OCI-LY1 (cell line): ENCODE data around the gene PARD3B.

ENCODE experiments used
- H2AFZ ChIP-seq: fragments of 200-600 bp; sonication (generic), shearing (Covaris generic); 2 replicates; pipeline ENCODE4 v1.6.0; 2014; ENCODE audit warnings: antibody characterized with exemption, mild to moderate bottlenecking, low read length
- H3F3A ChIP-seq: fragments of 200-600 bp; sonication (generic), shearing (Covaris generic); 2 replicates; pipeline ENCODE4 v1.6.0; 2014; ENCODE audit warnings: mild to moderate bottlenecking, antibody characterized with exemption, low read length, moderate library complexity; ENCODE audit not compliant: insufficient read depth
- H3K27ac ChIP-seq: fragments of 200-600 bp; sonication (generic); 2 replicates; pipeline ENCODE4 v1.5.1; 2014; ENCODE audit warnings: low read length, mixed run types, mild to moderate bottlenecking, low read depth; ENCODE audit not compliant: poor library complexity, severe bottlenecking
- H3K27me3 ChIP-seq: fragments of 200-600 bp; sonication (generic); 2 replicates; pipeline ENCODE4 v1.6.0; 2014; ENCODE audit warnings: antibody characterized with exemption, mild to moderate bottlenecking, low read length, moderate library complexity; ENCODE audit not compliant: insufficient read depth
- H3K36me3 ChIP-seq: fragments of 200-600 bp; sonication (generic); 2 replicates; pipeline ENCODE4 v1.6.1; 2014; ENCODE audit warnings: mild to moderate bottlenecking, antibody characterized with exemption, low read length, moderate library complexity, mixed read lengths; ENCODE audit not compliant: insufficient read depth
- H3K4me1 ChIP-seq: fragments of 200-600 bp; sonication (generic); 2 replicates; pipeline ENCODE4 v1.5.1; 2014; ENCODE audit warnings: mild to moderate bottlenecking, low read length, moderate library complexity; ENCODE audit not compliant: insufficient read depth, severe bottlenecking
- H3K4me2 ChIP-seq: fragments of 200-600 bp; sonication (generic), shearing (Covaris generic); 2 replicates; pipeline ENCODE4 v1.6.1; 2014; ENCODE audit warnings: low read length
- H3K4me3 ChIP-seq: fragments of 200-600 bp; sonication (generic); 2 replicates; pipeline ENCODE4 v1.5.1; 2014; ENCODE audit warnings: low read length, low read depth, mild to moderate bottlenecking, mixed read lengths; ENCODE audit not compliant: poor library complexity, severe bottlenecking
- H3K79me2 ChIP-seq: fragments of 200-600 bp; shearing (Covaris generic); 2 replicates; pipeline ENCODE4 v1.6.1; 2016; ENCODE audit warnings: mixed run types, low read length, mixed read lengths; ENCODE audit not compliant: insufficient read depth
- H3K9ac ChIP-seq: fragments of 200-600 bp; sonication (generic), shearing (Covaris generic); 2 replicates; pipeline ENCODE4 v1.6.1; 2014; ENCODE audit warnings: mild to moderate bottlenecking, low read length, mixed read lengths
- H3K9me2 ChIP-seq: fragments of 200-600 bp; sonication (generic), shearing (Covaris generic); 2 replicates; pipeline ENCODE4 v1.6.1; 2014; ENCODE audit warnings: low read depth, mild to moderate bottlenecking, low read length, mixed read lengths
- H3K9me3 ChIP-seq: fragments of 200-600 bp; shearing (Covaris generic); 2 replicates; pipeline ENCODE4 v1.6.1; 2014; ENCODE audit warnings: low read length, mixed read lengths
- H4K20me1 ChIP-seq: fragments of 200-600 bp; sonication (generic), shearing (Covaris generic); 2 replicates; pipeline ENCODE4 v1.6.0; 2016; ENCODE audit warnings: mild to moderate bottlenecking, low read length; ENCODE audit not compliant: insufficient read depth
- EZH2 ChIP-seq: fragments of 200-600 bp; sonication (generic), shearing (Covaris generic); IDR thresholded peaks from 2 replicates; pipeline ENCODE4 v1.8.0; 2017; ENCODE audit warnings: borderline replicate concordance, mixed run types, mild to moderate bottlenecking, antibody characterized with exemption, low read length, moderate library complexity, mixed read lengths
- TF ChIP-seq, protein P1 (sequence below): fragments of 200-600 bp; sonication (generic), shearing (Covaris generic); IDR thresholded peaks from 2 replicates; pipeline ENCODE4 v1.5.1; 2017; ENCODE audit warnings: mild to moderate bottlenecking, antibody characterized with exemption, low read length, moderate library complexity, mixed read lengths

Gene PARD3B

DNA sequence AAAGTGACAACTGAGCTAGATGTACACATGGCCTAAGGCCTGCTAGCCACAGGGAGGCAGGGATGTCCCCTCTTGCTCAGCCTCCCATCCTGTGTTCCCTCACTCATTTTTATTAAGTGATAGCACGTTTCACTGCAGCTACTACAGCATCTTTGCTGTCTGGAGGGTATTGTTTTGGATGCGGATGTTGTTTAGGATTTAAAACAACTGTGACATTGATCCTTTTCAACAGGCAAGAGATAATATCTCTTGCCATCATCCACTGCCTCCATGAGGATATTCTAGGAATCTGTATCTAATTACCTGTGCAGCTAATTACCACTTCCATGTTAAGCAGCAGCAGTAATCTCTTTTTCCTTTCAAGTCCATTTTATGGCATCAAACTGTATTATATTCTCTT lies 345.4 kb downstream of the PARD3B start:
- no peaks in the 10 kb centered on the region for H3K27me3 ChIP-seq
- H3K4me3 ChIP-seq, result no peak overlapping the region
- no peak overlapping the region for H2AFZ ChIP-seq
- no peaks in the 10 kb centered on the region for H3K9me3 ChIP-seq
- H3K9me2 ChIP-seq, result no peaks in the 10 kb centered on the region
- H3K27ac ChIP-seq, result no peak overlapping the region
- no peaks in the 10 kb centered on the region for H3K36me3 ChIP-seq
- H3K79me2 ChIP-seq, result no peaks in the 10 kb centered on the region
- no peaks in the 10 kb centered on the region for H3K4me1 ChIP-seq
- H3K9ac ChIP-seq, result no peak overlapping the region
- TF ChIP-seq, protein P1, sequence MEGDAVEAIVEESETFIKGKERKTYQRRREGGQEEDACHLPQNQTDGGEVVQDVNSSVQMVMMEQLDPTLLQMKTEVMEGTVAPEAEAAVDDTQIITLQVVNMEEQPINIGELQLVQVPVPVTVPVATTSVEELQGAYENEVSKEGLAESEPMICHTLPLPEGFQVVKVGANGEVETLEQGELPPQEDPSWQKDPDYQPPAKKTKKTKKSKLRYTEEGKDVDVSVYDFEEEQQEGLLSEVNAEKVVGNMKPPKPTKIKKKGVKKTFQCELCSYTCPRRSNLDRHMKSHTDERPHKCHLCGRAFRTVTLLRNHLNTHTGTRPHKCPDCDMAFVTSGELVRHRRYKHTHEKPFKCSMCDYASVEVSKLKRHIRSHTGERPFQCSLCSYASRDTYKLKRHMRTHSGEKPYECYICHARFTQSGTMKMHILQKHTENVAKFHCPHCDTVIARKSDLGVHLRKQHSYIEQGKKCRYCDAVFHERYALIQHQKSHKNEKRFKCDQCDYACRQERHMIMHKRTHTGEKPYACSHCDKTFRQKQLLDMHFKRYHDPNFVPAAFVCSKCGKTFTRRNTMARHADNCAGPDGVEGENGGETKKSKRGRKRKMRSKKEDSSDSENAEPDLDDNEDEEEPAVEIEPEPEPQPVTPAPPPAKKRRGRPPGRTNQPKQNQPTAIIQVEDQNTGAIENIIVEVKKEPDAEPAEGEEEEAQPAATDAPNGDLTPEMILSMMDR, result no peak
- no peak for TF ChIP-seq EZH2
- H3K4me2 ChIP-seq, result no peak overlapping the region
- no peaks in the 10 kb centered on the region for H3F3A ChIP-seq
- H4K20me1 ChIP-seq, result no peaks in the 10 kb centered on the region

DNA sequence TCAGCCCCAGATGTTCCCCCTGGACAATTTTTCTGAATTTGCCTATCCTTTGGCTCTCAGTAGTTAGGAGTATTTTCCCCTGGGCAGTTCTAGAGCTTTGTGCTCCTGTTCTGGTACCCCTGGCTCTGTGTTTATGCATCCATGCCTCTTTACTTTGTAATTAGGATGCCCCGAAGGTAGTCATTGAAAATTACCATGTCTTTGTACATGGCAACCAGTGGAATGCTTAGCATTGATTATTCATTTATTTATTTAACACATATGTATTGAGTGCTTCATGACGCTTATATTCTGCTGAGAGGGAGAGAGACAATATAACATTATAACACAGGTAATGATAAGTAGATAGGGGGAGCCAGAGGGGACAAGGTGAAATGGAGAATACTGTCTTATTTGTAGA lies 346.5 kb downstream of the PARD3B start:
- H3K4me2 ChIP-seq, result no peak overlapping the region
- H3K36me3 ChIP-seq, result no peaks in the 10 kb centered on the region
- TF ChIP-seq EZH2, result no peak
- TF ChIP-seq, protein P1, result 0 out of 2 replicates have a peak, but pooled peaks have one; percentile 4
- no peak overlapping the region for H2AFZ ChIP-seq
- no peak overlapping the region for H3K9ac ChIP-seq
- H3K4me1 ChIP-seq, result no peaks in the 10 kb centered on the region
- no peaks in the 10 kb centered on the region for H3K79me2 ChIP-seq
- no peaks in the 10 kb centered on the region for H3K27me3 ChIP-seq
- no peaks in the 10 kb centered on the region for H3K9me2 ChIP-seq
- H3K9me3 ChIP-seq, result no peaks in the 10 kb centered on the region
- H3K4me3 ChIP-seq, result no peak overlapping the region
- H4K20me1 ChIP-seq, result no peaks in the 10 kb centered on the region
- no peaks in the 10 kb centered on the region for H3F3A ChIP-seq
- no peak overlapping the region for H3K27ac ChIP-seq

DNA sequence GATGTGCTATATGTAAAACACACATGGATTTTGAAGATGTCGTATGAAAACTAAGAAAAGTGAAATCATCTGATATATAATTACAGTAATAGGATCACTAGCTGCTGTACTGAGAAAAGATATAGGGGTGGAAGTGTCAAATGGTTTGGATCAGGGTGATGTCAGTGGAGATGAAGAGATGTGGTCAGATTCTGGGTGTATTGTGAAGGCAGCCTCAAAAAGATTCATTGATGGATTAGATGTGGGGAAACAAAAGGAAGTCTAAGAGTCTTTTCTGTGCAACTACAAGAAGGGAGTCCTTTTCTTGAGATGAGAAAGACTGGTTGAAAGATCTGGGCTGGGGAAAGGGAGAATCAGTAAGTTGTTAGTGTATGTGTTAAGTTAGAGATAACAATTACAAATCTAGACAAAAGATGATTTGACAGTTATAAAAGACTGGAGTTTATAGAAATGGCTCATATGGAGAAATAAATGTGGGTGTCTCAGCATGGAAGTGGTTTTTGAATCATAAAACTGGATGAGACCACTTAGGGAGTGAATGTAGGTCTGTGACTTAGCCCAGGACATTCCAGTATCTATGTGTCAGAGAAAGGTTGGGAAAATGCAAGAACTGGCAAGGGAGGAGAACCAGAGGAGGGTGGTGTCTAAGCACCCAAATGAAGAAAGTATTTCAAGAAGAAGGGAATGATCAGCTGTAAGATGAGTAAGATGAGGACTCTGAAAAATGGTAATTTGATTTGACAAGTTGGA lies 347.4 kb downstream of the PARD3B start:
- Histone ChIP-seq H3K79me2 (no peaks in the 10 kb centered on the region), H3K9ac (no peak overlapping the region), H3K4me3 (no peak overlapping the region), H4K20me1 (no peaks in the 10 kb centered on the region), H3K27ac (no peak overlapping the region), H3K4me1 (no peaks in the 10 kb centered on the region), H2AFZ (no peak overlapping the region), H3K9me2 (no peaks in the 10 kb centered on the region), H3K27me3 (no peaks in the 10 kb centered on the region), H3K9me3 (no peaks in the 10 kb centered on the region), H3K36me3 (no peaks in the 10 kb centered on the region), H3K4me2 (no peak overlapping the region), H3F3A (no peaks in the 10 kb centered on the region)
- TF ChIP-seq, protein P1, result no peak
- no peak for TF ChIP-seq EZH2
